GM12878 (cell line): ENCODE data around the gene ZDHHC3. TPM values are rescaled to one million over a fixed set of nuclear protein-coding genes. Genes with fewer than 3 reads are reported as not detected.

Source experiments
- BCL3 ChIP-seq: IDR thresholded peaks from 2 replicates; pipeline ENCODE4 v1.6.1; 2011; ENCODE audit warnings: borderline replicate concordance, low read depth, mild to moderate bottlenecking, moderate library complexity, low read length; ENCODE audit not compliant: insufficient read depth, poor library complexity, severe bottlenecking
- BRCA1 ChIP-seq: IDR thresholded peaks from 2 replicates; pipeline ENCODE4 v1.6.1; 2011; ENCODE audit warnings: low read depth, low read length, improper control_type of control experiment
- CUX1 ChIP-seq: IDR thresholded peaks from 2 replicates; pipeline ENCODE4 v1.6.1; 2012; ENCODE audit warnings: improper control_type of control experiment, low read depth, low read length; ENCODE audit not compliant: insufficient replicate concordance
- EGR1 ChIP-seq, 2 experiments: IDR thresholded peaks; 1 replicate in 1 of 2; 2 replicates in 1 of 2; pipeline ENCODE4 v1.6.1; 2011 to 2012; ENCODE audit warnings: low read depth in 2 of 2, low read length in 2 of 2, borderline replicate concordance in 1 of 2, mild to moderate bottlenecking in 1 of 2, moderate library complexity in 1 of 2
- FOXK2 ChIP-seq: fragments of 450-650 bp; IDR thresholded peaks from 2 replicates; pipeline ENCODE4 v1.6.1; 2017; ENCODE audit warnings: mild to moderate bottlenecking, moderate library complexity
- HDAC6 ChIP-seq: fragments of 200-600 bp; sonication (generic); IDR thresholded peaks from one replicate; pipeline ENCODE4 v1.8.0; 2017; ENCODE audit warnings: antibody characterized with exemption; ENCODE audit not compliant: unreplicated experiment
- HSF1 ChIP-seq: fragments of 150-350 bp; IDR thresholded peaks from 2 replicates; pipeline ENCODE4 v1.6.1; 2014; ENCODE audit warnings: mild to moderate bottlenecking, low read depth, low read length
- IKZF2 ChIP-seq, 2 experiments: fragments of 450-650 bp; IDR thresholded peaks; 2 replicates each; pipeline ENCODE4 v1.6.1; 2017; ENCODE audit warnings: mild to moderate bottlenecking in 2 of 2, moderate library complexity in 2 of 2
- MLLT1 ChIP-seq: fragments of 450-650 bp; IDR thresholded peaks from 2 replicates; pipeline ENCODE4 v1.6.1; 2016; ENCODE audit warnings: mild to moderate bottlenecking
- MYC ChIP-seq: IDR thresholded peaks from 2 replicates; pipeline ENCODE4 v1.6.1; 2011; ENCODE audit warnings: mild to moderate bottlenecking, low read length, moderate library complexity, inconsistent platforms; ENCODE audit not compliant: insufficient read depth, insufficient replicate concordance, insufficient read length, severe bottlenecking
- NR2C1 ChIP-seq: fragments of 450-650 bp; IDR thresholded peaks from 2 replicates; pipeline ENCODE4 v1.6.1; 2017; ENCODE audit warnings: antibody characterized with exemption, mild to moderate bottlenecking, moderate library complexity
- RB1 ChIP-seq: fragments of 450-650 bp; formaldehyde crosslinking; IDR thresholded peaks from 2 replicates; pipeline ENCODE4 v1.6.1; 2017; ENCODE audit warnings: mild to moderate bottlenecking, borderline replicate concordance
- RCOR1 ChIP-seq: conservative IDR thresholded peaks from 2 replicates; pipeline ENCODE4 v1.6.1; 2012; ENCODE audit warnings: low read depth, low read length, improper control_type of control experiment
- ZBED1 ChIP-seq: IDR thresholded peaks from 2 replicates; pipeline ENCODE4 v1.6.1; 2016; ENCODE audit warnings: borderline replicate concordance
- ZBTB4 ChIP-seq: fragments of 450-650 bp; formaldehyde crosslinking; IDR thresholded peaks from 2 replicates; pipeline ENCODE4 v1.4.0; 2022; ENCODE audit warnings: mild to moderate bottlenecking, moderate library complexity
- polyA plus RNA-seq, 11 experiments: library from polyadenylated mRNA; depleted of rRNA in 4 of 11; unstranded in 6 of 11; stranded (reverse) in 5 of 11; fragments of >200 nt; fragmentation: Nextera tagmentation in 4 of 11; fragmentation: Illumina TruSeq in 1 of 11; extraction: Ambion mirVana in 4 of 11; extraction: Trizol in 1 of 11; gene quantifications; 1 replicate in 1 of 11; 2 replicates in 10 of 11; pipeline versions ENCODE4 v1.2.1 to v1.2.3, GENCODE V29; 2011 to 2016; ENCODE audit warnings: inconsistent platforms in 2 of 11, missing spikeins in 2 of 11, low read depth in 1 of 11
- total RNA-seq, 4 experiments: library from RNA; depleted of rRNA in 3 of 4; stranded (reverse); fragments of >200 nt in 3 of 4; fragmentation: Illumina TruSeq in 1 of 4; extraction: Trizol in 1 of 4; gene quantifications; 2 replicates each; pipeline versions ENCODE4 v1.2.1 to v1.2.3, GENCODE V29; 2013 to 2021

ZDHHC3 gene
- total and polyA plus RNA-seq, 10 of the 15 experiments (the other 5 are each of a cell fraction or from before 2014, with no cell fraction given), result 6.8 to 79.1 (median 40.8) TPM

GRCh38 chr3:44982817-44983216 lies 6.8 kb upstream of the ZDHHC3 start (continued):
- TF ChIP-seq MLLT1 (no peak), EGR1 (IDR thresholded peaks at IDR 0.05; ENCODE audit: borderline replicate concordance in 1 of 2, low read depth in 2 of 2, low read length in 2 of 2) (no peak), BRCA1 (no peak), FOXK2 (no peak), ZBTB4 (CRISPR knock-in tag) (no peak), HSF1 (no peak), IKZF2 (IDR thresholded peaks at IDR 0.05) (peak; percentile 66 to 80), RB1 (no peak), HDAC6 (no peak), CUX1 (no peak), ZBED1 (no peak), NR2C1 (no peak), BCL3 (no peak), MYC (no peak), RCOR1 (no peak)
